ENCODE measurements around the gene SUCLA2. TPM values are rescaled to one million over a fixed set of nuclear protein-coding genes. Genes with fewer than 3 reads are reported as not detected.

The SUCLA2 gene
- total RNA-seq, 1 experiment from 2014 or later: 48.7 TPM

Other genes with a start within 250 kb of the SUCLA2 start
- gene NUDT15, start 36.5 kb upstream of the SUCLA2 start, total RNA-seq (2014; rRNA removed; shearing (Covaris generic); ENCODE audit: low replicate concordance): 22.1 and 47.8 TPM in 2 replicates
- gene MED4, start 93.8 kb upstream of the SUCLA2 start, total RNA-seq (2014; rRNA removed; shearing (Covaris generic); ENCODE audit: low replicate concordance): 11.1 and 42.6 TPM in 2 replicates
- 39.7 and 47.3 TPM in 2 replicates for gene ITM2B, start 231.9 kb upstream of the SUCLA2 start, total RNA-seq (2014; rRNA removed; shearing (Covaris generic); ENCODE audit: low replicate concordance)